Measurements from ENCODE around the gene ALDH5A1. TPM values are rescaled to one million over a fixed set of nuclear protein-coding genes. Genes with fewer than 3 reads are reported as not detected.

ALDH5A1 gene
- polyA plus RNA-seq, 1 experiment: 0.35 TPM

DNA sequence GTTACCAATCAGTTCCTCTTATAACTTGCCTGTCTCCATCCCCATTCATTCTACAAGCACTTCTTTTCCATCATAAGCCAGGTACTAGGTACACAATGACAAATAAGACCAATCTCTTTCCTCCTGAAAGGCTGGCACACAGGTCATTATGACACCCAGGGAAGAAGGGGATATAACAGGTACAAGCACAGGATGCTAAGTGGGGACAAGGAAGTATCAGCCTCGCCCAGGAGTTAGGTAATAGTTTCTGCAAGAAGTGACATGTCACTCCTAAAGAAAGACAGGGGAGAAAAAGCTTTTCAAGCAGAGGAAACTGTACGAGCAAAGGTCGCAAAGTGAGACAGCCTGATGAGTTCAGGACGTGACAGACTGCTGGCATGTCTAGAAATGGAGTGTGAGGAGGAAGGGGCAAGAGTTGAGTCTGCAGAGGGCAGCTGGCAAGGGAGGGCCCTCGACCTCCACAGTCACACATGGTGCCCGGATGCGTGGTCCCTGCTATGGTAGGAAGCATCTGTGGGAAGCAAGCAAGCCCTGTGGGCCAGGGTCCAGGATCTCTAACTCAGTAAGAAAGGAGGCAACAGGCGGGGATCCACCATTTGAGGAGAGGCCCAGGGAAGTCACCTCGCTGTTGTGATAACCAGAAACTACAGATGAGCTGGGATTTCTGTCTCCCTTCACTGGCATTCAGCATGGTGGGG, 45.8 kb upstream of the ALDH5A1 start:
- POLR2A ChIA-PET: no interaction called here
- no peak for DNase-seq (ENCODE audit: low read depth, low spot score)
- CTCF ChIA-PET: no interaction called here
- TF ChIP-seq CTCF (IDR thresholded peaks at IDR 0.05; ENCODE audit: low read depth, low read length): no peak
- no peaks in the 10 kb centered on the region for H3K27me3 ChIP-seq (ENCODE audit: control insufficient read depth, insufficient read depth, low read length)
- no peaks in the 10 kb centered on the region; the same call in 1 of the 2 replicates for H3K9me3 ChIP-seq (ENCODE audit: control insufficient read depth, insufficient read depth, low read length)
- no peak overlapping the region for H3K4me3 ChIP-seq (ENCODE audit: low read depth, low read length)
- H3K27ac ChIP-seq (ENCODE audit: low read depth, low read length): no peak overlapping the region

- ChIA-PET CTCF (no interaction called here), POLR2A (no interaction called here)
These were observed 43.0 kb upstream of the ALDH5A1 start for GRCh38 chr6:24451581-24452388.

DNA sequence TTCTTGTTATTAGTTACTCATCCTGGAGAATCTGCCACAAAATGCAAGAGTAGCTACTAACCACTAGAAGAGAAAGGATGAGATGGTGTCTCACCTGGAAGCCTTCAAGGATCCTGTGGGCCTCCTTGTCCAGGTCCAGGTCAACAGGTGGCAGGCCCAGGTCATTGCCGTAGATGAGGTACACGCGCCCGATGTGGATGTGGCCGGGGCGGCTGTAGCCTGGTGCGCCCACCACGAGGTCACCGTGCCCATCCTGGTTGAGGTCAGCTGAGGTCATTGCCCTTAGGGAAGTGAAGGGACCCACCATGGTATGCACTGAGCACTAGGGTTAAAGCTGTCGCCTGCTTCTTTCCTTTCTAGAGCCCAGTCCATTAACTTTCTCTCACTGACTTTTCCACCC, 40.8 kb upstream of the ALDH5A1 start:
- Histone ChIP-seq H3K27ac (ENCODE audit: low read depth, low read length) (no peak overlapping the region), H3K4me3 (ENCODE audit: low read depth, low read length) (no peak overlapping the region), H3K9me3 (ENCODE audit: control insufficient read depth, insufficient read depth, low read length) (no peaks in the 10 kb centered on the region; the same call in 1 of the 2 replicates), H3K27me3 (ENCODE audit: control insufficient read depth, insufficient read depth, low read length) (no peaks in the 10 kb centered on the region)
- DNase-seq (ENCODE audit: low read depth, low spot score): no peak
- no peak for TF ChIP-seq CTCF (IDR thresholded peaks at IDR 0.05; ENCODE audit: low read depth, low read length)
- ChIA-PET POLR2A (interaction anchor here (0.6 kb wide), 1 partner anchor 19 kb away, joined by 5 read pairs; no protein-coding TSS in a partner anchor), CTCF (interaction anchor here (1.2 kb wide), 1 partner anchor 23 kb away, joined by 4 read pairs; no protein-coding TSS in a partner anchor)

More at GRCh38 chr6:24451581-24452388, 43.0 kb upstream of the ALDH5A1 start:
- Histone ChIP-seq H3K27ac (ENCODE audit: low read depth, low read length) (no peak overlapping the region), H3K27me3 (ENCODE audit: control insufficient read depth, insufficient read depth, low read length) (no peaks in the 10 kb centered on the region), H3K9me3 (ENCODE audit: control insufficient read depth, insufficient read depth, low read length) (no peaks in the 10 kb centered on the region; the same call in 1 of the 2 replicates), H3K4me3 (ENCODE audit: low read depth, low read length) (no peak overlapping the region)
- DNase-seq (ENCODE audit: low read depth, low spot score): no peak
- no peak for TF ChIP-seq CTCF (IDR thresholded peaks at IDR 0.05; ENCODE audit: low read depth, low read length)

DNA sequence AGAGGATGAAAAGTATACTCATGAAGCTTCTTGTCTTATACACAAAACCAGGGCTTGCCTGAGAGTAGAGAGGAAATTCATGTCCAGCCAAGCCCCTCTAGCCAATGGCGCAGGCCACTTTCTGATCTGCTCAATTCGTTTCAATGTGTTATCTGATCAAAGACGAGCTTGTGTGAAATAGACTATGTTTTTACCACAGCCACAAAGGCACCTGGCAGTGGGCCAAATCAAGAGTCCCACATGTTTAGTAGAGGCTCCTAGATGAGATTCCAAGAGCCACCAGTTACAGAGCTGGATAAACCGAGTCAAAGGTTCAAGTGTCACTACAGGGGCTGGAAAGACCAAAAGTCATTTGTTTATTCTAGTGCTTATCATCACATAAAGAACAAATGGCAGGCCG, 40.3 kb upstream of the ALDH5A1 start:
- Histone ChIP-seq H3K27me3 (ENCODE audit: control insufficient read depth, insufficient read depth, low read length) (no peaks in the 10 kb centered on the region), H3K4me3 (ENCODE audit: low read depth, low read length) (no peak overlapping the region), H3K9me3 (ENCODE audit: control insufficient read depth, insufficient read depth, low read length) (no peaks in the 10 kb centered on the region; the same call in 1 of the 2 replicates), H3K27ac (ENCODE audit: low read depth, low read length) (no peak overlapping the region)
- CTCF ChIA-PET: interaction anchor here (1.2 kb wide), 1 partner anchor 24 kb away, joined by 4 read pairs; no protein-coding TSS in a partner anchor
- no peak for DNase-seq (ENCODE audit: low read depth, low spot score)
- POLR2A ChIA-PET: no interaction called here
- TF ChIP-seq CTCF (IDR thresholded peaks at IDR 0.05; ENCODE audit: low read depth, low read length): no peak

GRCh38 chr6:24455061-24455460, 39.7 kb upstream of the ALDH5A1 start:
- POLR2A ChIA-PET: no interaction called here
- CTCF ChIA-PET: no interaction called here
- Histone ChIP-seq H3K9me3 (ENCODE audit: control insufficient read depth, insufficient read depth, low read length) (no peaks in the 10 kb centered on the region), H3K4me3 (ENCODE audit: low read depth, low read length) (no peak overlapping the region), H3K27me3 (ENCODE audit: control insufficient read depth, insufficient read depth, low read length) (no peaks in the 10 kb centered on the region), H3K27ac (ENCODE audit: low read depth, low read length) (no peak overlapping the region)
- no peak for TF ChIP-seq CTCF (IDR thresholded peaks at IDR 0.05; ENCODE audit: low read depth, low read length)
- DNase-seq (ENCODE audit: low read depth, low spot score): no peak

Measured in AG04450 (cell line).